ENCODE results near the gene DYNC2H1. TPM values are rescaled to one million over a fixed set of nuclear protein-coding genes. Genes with fewer than 3 reads are reported as not detected.

Gene DYNC2H1
- total RNA-seq, 1 donor from 2014 or later: 46.4 TPM

- Histone ChIP-seq H3K9ac (ENCODE audit: low read depth in 1 of 3, low read length in 3 of 3) (no peak overlapping the region), H3K27ac (ENCODE audit: low read depth, low read length) (no peak overlapping the region), H3K4me3 (ENCODE audit: low read length in 3 of 3) (no peak overlapping the region), H3K9me3 (ENCODE audit: control insufficient read depth in 3 of 3, low read length in 3 of 3) (no peaks in the 10 kb centered on the region), H3K4me1 (ENCODE audit: control insufficient read depth in 3 of 3, insufficient read depth in 3 of 3, low read length in 3 of 3) (no peaks in the 10 kb centered on the region), H3K27me3 (ENCODE audit: control insufficient read depth in 3 of 3, insufficient read depth in 3 of 3, low read length in 3 of 3) (no peaks in the 10 kb centered on the region), H3K36me3 (ENCODE audit: control insufficient read depth in 3 of 3, insufficient read depth in 3 of 3, low read length in 3 of 3) (no peaks in the 10 kb centered on the region)
Observed at GRCh38 chr11:103315248-103315647, 206.0 kb downstream of the DYNC2H1 start.

- Histone ChIP-seq H3K9ac (ENCODE audit: low read depth in 1 of 3, low read length in 3 of 3) (no peak overlapping the region), H3K27me3 (ENCODE audit: control insufficient read depth in 3 of 3, insufficient read depth in 3 of 3, low read length in 3 of 3) (no peaks in the 10 kb centered on the region), H3K27ac (ENCODE audit: low read depth, low read length) (no peak overlapping the region), H3K4me3 (ENCODE audit: low read length in 3 of 3) (no peak overlapping the region), H3K36me3 (ENCODE audit: control insufficient read depth in 3 of 3, insufficient read depth in 3 of 3, low read length in 3 of 3) (no peaks in the 10 kb centered on the region), H3K4me1 (ENCODE audit: control insufficient read depth in 3 of 3, insufficient read depth in 3 of 3, low read length in 3 of 3) (no peaks in the 10 kb centered on the region), H3K9me3 (ENCODE audit: control insufficient read depth in 3 of 3, low read length in 3 of 3) (no peaks in the 10 kb centered on the region)
Observed at GRCh38 chr11:103317118-103317517, 207.9 kb downstream of the DYNC2H1 start.

GRCh38 chr11:103322821-103323220, 213.6 kb downstream of the DYNC2H1 start:
- Histone ChIP-seq H3K4me1 (ENCODE audit: control insufficient read depth in 3 of 3, insufficient read depth in 3 of 3, low read length in 3 of 3) (peaks cover 0 to 3% (median 0%) of the 10 kb centered on the region in 3 donors), H3K27ac (ENCODE audit: low read depth, low read length) (no peak overlapping the region), H3K9me3 (ENCODE audit: control insufficient read depth in 3 of 3, low read length in 3 of 3) (no peaks in the 10 kb centered on the region), H3K36me3 (ENCODE audit: control insufficient read depth in 3 of 3, insufficient read depth in 3 of 3, low read length in 3 of 3) (no peaks in the 10 kb centered on the region), H3K4me3 (ENCODE audit: low read length in 3 of 3) (no peak overlapping the region), H3K27me3 (ENCODE audit: control insufficient read depth in 3 of 3, insufficient read depth in 3 of 3, low read length in 3 of 3) (no peaks in the 10 kb centered on the region), H3K9ac (ENCODE audit: low read depth in 1 of 3, low read length in 3 of 3) (no peak overlapping the region)

- Histone ChIP-seq H3K9me3 (ENCODE audit: control insufficient read depth in 3 of 3, low read length in 3 of 3) (no peaks in the 10 kb centered on the region), H3K4me3 (ENCODE audit: low read length in 3 of 3) (no peak overlapping the region), H3K9ac (ENCODE audit: low read depth in 1 of 3, low read length in 3 of 3) (no peak overlapping the region), H3K36me3 (ENCODE audit: control insufficient read depth in 3 of 3, insufficient read depth in 3 of 3, low read length in 3 of 3) (no peaks in the 10 kb centered on the region), H3K4me1 (ENCODE audit: control insufficient read depth in 3 of 3, insufficient read depth in 3 of 3, low read length in 3 of 3) (peaks cover 0 to 3% (median 0%) of the 10 kb centered on the region in 3 donors), H3K27me3 (ENCODE audit: control insufficient read depth in 3 of 3, insufficient read depth in 3 of 3, low read length in 3 of 3) (no peaks in the 10 kb centered on the region), H3K27ac (ENCODE audit: low read depth, low read length) (no peak overlapping the region)
Observed at GRCh38 chr11:103325686-103326069, 216.5 kb downstream of the DYNC2H1 start.

- H3K27ac ChIP-seq (ENCODE audit: low read depth, low read length): no peak overlapping the region
- H3K36me3 ChIP-seq (ENCODE audit: control insufficient read depth in 3 of 3, insufficient read depth in 3 of 3, low read length in 3 of 3): no peaks in the 10 kb centered on the region
- H3K9me3 ChIP-seq (ENCODE audit: control insufficient read depth in 3 of 3, low read length in 3 of 3): no peaks in the 10 kb centered on the region
- H3K27me3 ChIP-seq (ENCODE audit: control insufficient read depth in 3 of 3, insufficient read depth in 3 of 3, low read length in 3 of 3): no peaks in the 10 kb centered on the region
- peaks cover 0 to 3% (median 0%) of the 10 kb centered on the region in 3 donors for H3K4me1 ChIP-seq (ENCODE audit: control insufficient read depth in 3 of 3, insufficient read depth in 3 of 3, low read length in 3 of 3)
- no peak overlapping the region for H3K9ac ChIP-seq (ENCODE audit: low read depth in 1 of 3, low read length in 3 of 3)
- no peak overlapping the region for H3K4me3 ChIP-seq (ENCODE audit: low read length in 3 of 3)
Observed at GRCh38 chr11:103326070-103326794, 217.0 kb downstream of the DYNC2H1 start.

GRCh38 chr11:103327721-103328120, 218.5 kb downstream of the DYNC2H1 start:
- no peaks in the 10 kb centered on the region for H3K36me3 ChIP-seq (ENCODE audit: control insufficient read depth in 3 of 3, insufficient read depth in 3 of 3, low read length in 3 of 3)

GRCh38 chr11:103332409-103332808, 223.2 kb downstream of the DYNC2H1 start:
- no peaks in the 10 kb centered on the region for H3K27me3 ChIP-seq (ENCODE audit: control insufficient read depth in 3 of 3, insufficient read depth in 3 of 3, low read length in 3 of 3)
- H3K4me3 ChIP-seq (ENCODE audit: low read length in 3 of 3): no peak overlapping the region
- no peaks in the 10 kb centered on the region for H3K4me1 ChIP-seq (ENCODE audit: control insufficient read depth in 3 of 3, insufficient read depth in 3 of 3, low read length in 3 of 3)
- no peaks in the 10 kb centered on the region for H3K9me3 ChIP-seq (ENCODE audit: control insufficient read depth in 3 of 3, low read length in 3 of 3)
- no peaks in the 10 kb centered on the region for H3K36me3 ChIP-seq (ENCODE audit: control insufficient read depth in 3 of 3, insufficient read depth in 3 of 3, low read length in 3 of 3)
- no peak overlapping the region for H3K9ac ChIP-seq (ENCODE audit: low read depth in 1 of 3, low read length in 3 of 3)
- H3K27ac ChIP-seq (ENCODE audit: low read depth, low read length): no peak overlapping the region

More at GRCh38 chr11:103327721-103328120, 218.5 kb downstream of the DYNC2H1 start:
- H3K4me1 ChIP-seq (ENCODE audit: control insufficient read depth in 3 of 3, insufficient read depth in 3 of 3, low read length in 3 of 3): peaks cover 0 to 3% (median 0%) of the 10 kb centered on the region in 3 donors
- no peak overlapping the region for H3K27ac ChIP-seq (ENCODE audit: low read depth, low read length)
- no peaks in the 10 kb centered on the region for H3K9me3 ChIP-seq (ENCODE audit: control insufficient read depth in 3 of 3, low read length in 3 of 3)
- H3K27me3 ChIP-seq (ENCODE audit: control insufficient read depth in 3 of 3, insufficient read depth in 3 of 3, low read length in 3 of 3): no peaks in the 10 kb centered on the region
- no peak overlapping the region for H3K9ac ChIP-seq (ENCODE audit: low read depth in 1 of 3, low read length in 3 of 3)
- no peak overlapping the region for H3K4me3 ChIP-seq (ENCODE audit: low read length in 3 of 3)

- no peaks in the 10 kb centered on the region for H3K9me3 ChIP-seq (ENCODE audit: control insufficient read depth in 3 of 3, low read length in 3 of 3)
- no peak overlapping the region for H3K9ac ChIP-seq (ENCODE audit: low read depth in 1 of 3, low read length in 3 of 3)
- H3K27ac ChIP-seq (ENCODE audit: low read depth, low read length): no peak overlapping the region
- H3K4me3 ChIP-seq (ENCODE audit: low read length in 3 of 3): no peak overlapping the region
- no peaks in the 10 kb centered on the region for H3K4me1 ChIP-seq (ENCODE audit: control insufficient read depth in 3 of 3, insufficient read depth in 3 of 3, low read length in 3 of 3)
- no peaks in the 10 kb centered on the region for H3K36me3 ChIP-seq (ENCODE audit: control insufficient read depth in 3 of 3, insufficient read depth in 3 of 3, low read length in 3 of 3)
- no peaks in the 10 kb centered on the region for H3K27me3 ChIP-seq (ENCODE audit: control insufficient read depth in 3 of 3, insufficient read depth in 3 of 3, low read length in 3 of 3)
Observed at GRCh38 chr11:103338621-103339484, 229.6 kb downstream of the DYNC2H1 start.

GRCh38 chr11:103339485-103339857, 230.2 kb downstream of the DYNC2H1 start:
- no peak overlapping the region for H3K9ac ChIP-seq (ENCODE audit: low read depth in 1 of 3, low read length in 3 of 3)
- H3K27ac ChIP-seq (ENCODE audit: low read depth, low read length): no peak overlapping the region
- H3K4me3 ChIP-seq (ENCODE audit: low read length in 3 of 3): no peak overlapping the region
- H3K27me3 ChIP-seq (ENCODE audit: control insufficient read depth in 3 of 3, insufficient read depth in 3 of 3, low read length in 3 of 3): no peaks in the 10 kb centered on the region
- no peaks in the 10 kb centered on the region for H3K36me3 ChIP-seq (ENCODE audit: control insufficient read depth in 3 of 3, insufficient read depth in 3 of 3, low read length in 3 of 3)
- H3K4me1 ChIP-seq (ENCODE audit: control insufficient read depth in 3 of 3, insufficient read depth in 3 of 3, low read length in 3 of 3): no peaks in the 10 kb centered on the region
- H3K9me3 ChIP-seq (ENCODE audit: control insufficient read depth in 3 of 3, low read length in 3 of 3): no peaks in the 10 kb centered on the region

GRCh38 chr11:103340956-103341355, 231.7 kb downstream of the DYNC2H1 start:
- Histone ChIP-seq H3K9me3 (ENCODE audit: control insufficient read depth in 3 of 3, low read length in 3 of 3) (no peaks in the 10 kb centered on the region), H3K4me3 (ENCODE audit: low read length in 3 of 3) (no peak overlapping the region), H3K36me3 (ENCODE audit: control insufficient read depth in 3 of 3, insufficient read depth in 3 of 3, low read length in 3 of 3) (no peaks in the 10 kb centered on the region), H3K9ac (ENCODE audit: low read depth in 1 of 3, low read length in 3 of 3) (no peak overlapping the region), H3K27ac (ENCODE audit: low read depth, low read length) (no peak overlapping the region), H3K4me1 (ENCODE audit: control insufficient read depth in 3 of 3, insufficient read depth in 3 of 3, low read length in 3 of 3) (no peaks in the 10 kb centered on the region), H3K27me3 (ENCODE audit: control insufficient read depth in 3 of 3, insufficient read depth in 3 of 3, low read length in 3 of 3) (no peaks in the 10 kb centered on the region)

Measured in skeletal muscle tissue (tissue), 4 donors.